ENCODE results near the gene PARD3B.

DNA sequence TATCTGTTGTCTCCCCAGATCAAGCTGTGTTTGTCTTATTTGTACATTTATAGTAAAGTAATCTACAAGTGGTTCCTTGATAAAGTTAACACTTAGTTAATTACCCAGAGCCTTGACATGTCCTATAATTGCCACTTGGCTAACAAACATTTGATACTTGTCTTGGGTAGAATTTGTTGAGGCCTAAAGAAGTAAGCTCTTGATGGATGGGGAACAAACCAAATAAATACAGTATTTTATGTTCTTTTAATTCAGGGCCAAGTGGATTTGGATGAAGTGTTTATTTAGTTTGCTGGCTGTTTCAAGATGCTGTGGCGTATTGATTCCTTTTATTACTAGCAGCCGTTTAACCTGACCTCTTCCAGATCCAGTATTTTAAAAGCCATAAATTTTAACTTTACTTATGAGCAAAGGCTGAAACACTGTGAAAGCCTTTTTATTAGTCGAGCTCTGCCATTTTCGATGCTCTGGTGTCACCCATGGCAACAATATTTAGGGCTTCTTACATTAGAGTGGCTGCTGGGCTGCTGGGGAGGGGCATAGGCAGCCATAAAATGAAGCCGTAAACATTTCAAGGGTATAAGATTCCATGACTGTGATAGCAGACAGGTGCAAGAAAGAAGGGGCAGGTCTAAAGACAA, 735.4 kb downstream of the PARD3B start:
- TF ChIP-seq YY1 (IDR thresholded peaks at IDR 0.05; ENCODE audit: insufficient read depth, insufficient read length), result no peak
- TF ChIP-seq SUZ12 (IDR thresholded peaks at IDR 0.05; ENCODE audit: extremely low read depth, insufficient read depth, insufficient read length), result no peak

Measured in NT2/D1 (cell line).